ENCODE measurements around the gene SHANK2. TPM values are rescaled to one million over a fixed set of nuclear protein-coding genes. Genes with fewer than 3 reads are reported as not detected.

The SHANK2 gene
- total RNA-seq, 1 experiment from 2014 or later, result 23.8 TPM

GRCh38 chr11:71218789-71219499, 33.4 kb downstream of the SHANK2 start:
- Histone ChIP-seq H3K56ac (ENCODE audit: insufficient read length, low read depth, low read length) (no peak overlapping the region), H3K9me3 (ENCODE audit: control insufficient read depth, low read depth, low read length) (no peaks in the 10 kb centered on the region), H3K4me2 (ENCODE audit: insufficient read depth, insufficient read length, low read length) (no peak overlapping the region), H2BK5ac (ENCODE audit: insufficient read length, low read length) (no peak overlapping the region), H3K14ac (ENCODE audit: insufficient read depth, low read length) (no peak overlapping the region), H3K23me2 (ENCODE audit: insufficient read length, low read depth, low read length, poor library complexity, severe bottlenecking) (no peaks in the 10 kb centered on the region), H4K8ac (replicated peaks; ENCODE audit: insufficient read length, low read depth, low read length) (no peak overlapping the region), H3K18ac (ENCODE audit: insufficient read length, low read depth, low read length) (no peak overlapping the region), H3K9ac (ENCODE audit: extremely low read depth, insufficient read length, low read length) (no peak overlapping the region), H4K5ac (ENCODE audit: insufficient read length, low read depth, low read length) (no peak overlapping the region), H2BK12ac (ENCODE audit: insufficient read length, low read depth, low read length) (no peak overlapping the region), H3K4ac (ENCODE audit: low read depth, low read length) (no peak overlapping the region), H2AFZ (ENCODE audit: low read length) (no peak overlapping the region), H2BK15ac (ENCODE audit: low read depth, low read length) (no peak overlapping the region), H3K79me1 (ENCODE audit: insufficient read depth, low read depth, low read length, poor library complexity, severe bottlenecking) (peaks cover 6% of the 10 kb centered on the region), H3K27ac (ENCODE audit: insufficient read length, low read depth, low read length) (no peak overlapping the region), H3K23ac (ENCODE audit: insufficient read length, low read depth, low read length) (no peak overlapping the region), H3K4me1 (ENCODE audit: insufficient read depth, low read length) (no peaks in the 10 kb centered on the region), H3K79me2 (ENCODE audit: insufficient read depth, low read length) (peaks cover 8% of the 10 kb centered on the region; the same call in 1 of the 2 replicates), H2BK20ac (ENCODE audit: low read depth, low read length, poor library complexity, severe bottlenecking) (no peak overlapping the region), H2BK120ac (ENCODE audit: low read depth, low read length, poor library complexity, severe bottlenecking) (no peak overlapping the region), H2AK5ac (ENCODE audit: insufficient read length, low read length) (no peak overlapping the region), H4K91ac (ENCODE audit: insufficient read length, low read depth, low read length) (no peak overlapping the region), H3K27me3 (ENCODE audit: insufficient read depth, low read length) (no peaks in the 10 kb centered on the region), H3T11ph (ENCODE audit: low read length) (no peak overlapping the region), H4K20me1 (ENCODE audit: control insufficient read depth, insufficient read depth, insufficient read length) (no peaks in the 10 kb centered on the region)
- H3K4me3 Mint-ChIP-seq, result no peak overlapping the region
- no peak for DNase-seq
- H3K27ac Mint-ChIP-seq, result no peak overlapping the region; a peak in 1 of 7 replicates
- WGBS (ENCODE audit: extremely low coverage, insufficient read length, low lambda C conversion rate), result no CpG with 5 or more reads among the region's 10 CpGs
- peaks cover 0 to 2% of the 10 kb centered on the region in 2 experiments; a peak in 1 of 5 replicates for H3K9me3 Mint-ChIP-seq
- TF ChIP-seq, protein P1, sequence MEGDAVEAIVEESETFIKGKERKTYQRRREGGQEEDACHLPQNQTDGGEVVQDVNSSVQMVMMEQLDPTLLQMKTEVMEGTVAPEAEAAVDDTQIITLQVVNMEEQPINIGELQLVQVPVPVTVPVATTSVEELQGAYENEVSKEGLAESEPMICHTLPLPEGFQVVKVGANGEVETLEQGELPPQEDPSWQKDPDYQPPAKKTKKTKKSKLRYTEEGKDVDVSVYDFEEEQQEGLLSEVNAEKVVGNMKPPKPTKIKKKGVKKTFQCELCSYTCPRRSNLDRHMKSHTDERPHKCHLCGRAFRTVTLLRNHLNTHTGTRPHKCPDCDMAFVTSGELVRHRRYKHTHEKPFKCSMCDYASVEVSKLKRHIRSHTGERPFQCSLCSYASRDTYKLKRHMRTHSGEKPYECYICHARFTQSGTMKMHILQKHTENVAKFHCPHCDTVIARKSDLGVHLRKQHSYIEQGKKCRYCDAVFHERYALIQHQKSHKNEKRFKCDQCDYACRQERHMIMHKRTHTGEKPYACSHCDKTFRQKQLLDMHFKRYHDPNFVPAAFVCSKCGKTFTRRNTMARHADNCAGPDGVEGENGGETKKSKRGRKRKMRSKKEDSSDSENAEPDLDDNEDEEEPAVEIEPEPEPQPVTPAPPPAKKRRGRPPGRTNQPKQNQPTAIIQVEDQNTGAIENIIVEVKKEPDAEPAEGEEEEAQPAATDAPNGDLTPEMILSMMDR (conservative IDR thresholded peaks at IDR 0.05), result no peak
- peaks cover 10% of the 10 kb centered on the region in 2 experiments; a peak in 3 of 4 replicates for H3K4me1 Mint-ChIP-seq
- peaks cover 18 to 35% (median 29%) of the 10 kb centered on the region in 3 experiments; a peak in 6 of 7 replicates for H3K36me3 Mint-ChIP-seq (ENCODE audit: insufficient read depth in 1 of 3, low read depth in 3 of 3)
- H3K27me3 Mint-ChIP-seq (ENCODE audit: low read depth), result no peaks in the 10 kb centered on the region

All from H9 (cell line).